Activated CD4-positive, alpha-beta T cell treated with anti-CD3 and anti-CD28 coated beads, Interleukin-2, Interleukin-6, amounts not matched to agents 100 ng/mL and 50 ng/mL, durations not matched to agents 16 hours and 8 hours (primary cell): ENCODE results near the gene RPP40.

Experiments
- DNase-seq: peaks from one replicate; pipeline ENCODE4 v3.0.0-alpha.2; 2020

Gene RPP40

DNA sequence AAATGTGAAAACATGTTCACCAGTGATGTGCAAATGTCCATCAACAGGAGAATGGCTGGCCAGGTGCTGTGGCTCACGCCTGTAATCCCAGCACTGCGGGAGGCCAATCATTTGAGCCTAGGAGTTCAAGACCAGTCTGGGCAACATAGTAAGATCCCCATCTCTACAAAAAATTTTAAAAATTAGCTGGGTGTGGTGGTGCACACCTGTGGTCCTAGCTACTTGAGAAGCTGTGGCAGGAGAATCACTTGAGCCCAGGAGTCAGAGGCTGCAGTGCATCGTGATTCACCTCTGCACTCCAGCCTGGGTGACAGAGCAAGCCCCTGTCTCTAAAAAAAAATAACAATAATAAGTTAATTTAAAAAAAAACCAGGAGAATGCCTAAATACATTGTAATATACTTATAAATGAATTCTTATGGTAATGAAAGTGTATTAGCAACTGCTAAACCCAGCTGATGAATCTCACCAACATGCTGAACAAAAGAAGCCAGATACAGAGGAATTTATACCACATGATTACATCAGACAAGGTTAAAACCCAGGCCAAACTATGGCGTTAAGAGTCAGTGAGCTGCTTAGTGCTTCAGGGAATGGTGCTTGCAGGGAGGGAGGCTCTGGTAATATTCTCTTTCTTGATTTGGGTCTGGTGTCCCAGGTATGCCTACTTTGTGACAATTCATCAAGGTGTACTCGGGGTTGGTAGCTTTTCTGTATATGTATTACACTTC lies 36.4 kb downstream of the RPP40 start:
- no peak for DNase-seq

DNA sequence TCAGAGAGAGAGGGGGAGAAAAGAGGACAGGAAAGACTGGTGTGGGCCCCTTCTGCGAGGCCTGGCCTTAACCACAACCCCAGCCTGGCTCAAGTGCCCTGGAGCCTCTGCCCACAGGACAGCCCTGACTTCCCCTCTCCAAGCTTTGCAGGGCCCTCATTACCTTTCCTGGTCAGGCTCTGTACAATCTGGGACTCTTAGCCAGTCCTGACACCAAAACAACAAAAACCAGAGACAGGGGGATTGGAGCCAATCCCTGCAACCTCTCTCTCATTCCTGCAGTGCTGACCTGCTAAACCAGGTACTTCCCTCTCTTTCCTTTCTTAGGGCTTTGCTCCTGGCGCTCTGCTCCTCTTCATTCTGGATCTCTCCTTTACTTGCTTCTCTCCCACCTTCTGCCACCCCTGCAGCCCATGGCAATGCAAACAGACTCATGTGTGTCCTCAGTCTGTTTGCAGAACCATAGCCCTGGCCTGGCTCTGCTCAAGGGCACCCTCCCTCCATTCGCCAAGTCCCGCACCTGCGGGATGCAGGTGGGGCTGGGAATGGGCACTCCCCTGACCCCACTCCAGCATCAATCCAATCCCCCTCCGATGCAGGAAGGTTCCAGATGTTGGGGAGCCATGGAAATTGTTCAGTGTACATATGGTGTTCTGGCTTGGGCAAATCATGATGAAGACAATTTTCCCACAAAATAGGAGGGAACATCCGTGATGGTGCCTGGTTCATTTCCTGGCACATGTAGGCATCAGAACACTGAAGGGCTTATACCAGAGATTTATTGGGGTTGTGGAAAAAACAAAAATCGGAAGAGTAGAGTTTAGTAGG lies 38.1 kb downstream of the RPP40 start:
- no peak for DNase-seq

GRCh38 chr6:4964675-4965561 lies 38.9 kb downstream of the RPP40 start:
- no peak for DNase-seq

DNA sequence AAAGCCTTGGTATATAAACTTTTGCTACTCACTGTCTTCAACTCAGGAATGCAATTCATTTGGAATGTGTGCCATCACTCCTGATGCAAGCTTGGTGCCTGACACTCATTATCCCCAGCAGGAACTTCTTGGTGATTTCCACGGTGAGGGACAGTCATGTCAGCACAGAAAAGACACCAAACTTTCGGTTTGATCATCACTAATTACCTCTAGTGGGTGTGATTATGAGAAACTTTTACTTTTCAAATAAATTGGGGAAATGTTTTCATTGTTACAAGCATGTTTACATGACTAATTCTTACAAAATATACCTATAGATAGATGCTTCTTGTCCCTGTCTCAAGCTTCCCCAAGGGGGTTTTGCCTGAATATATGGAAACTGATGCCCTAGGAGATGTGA lies 40.9 kb downstream of the RPP40 start:
- DNase-seq: no peak

GRCh38 chr6:4961322-4962168 lies 42.3 kb downstream of the RPP40 start:
- no peak for DNase-seq

GRCh38 chr6:4958624-4959023 lies 45.2 kb downstream of the RPP40 start:
- DNase-seq: no peak

DNA sequence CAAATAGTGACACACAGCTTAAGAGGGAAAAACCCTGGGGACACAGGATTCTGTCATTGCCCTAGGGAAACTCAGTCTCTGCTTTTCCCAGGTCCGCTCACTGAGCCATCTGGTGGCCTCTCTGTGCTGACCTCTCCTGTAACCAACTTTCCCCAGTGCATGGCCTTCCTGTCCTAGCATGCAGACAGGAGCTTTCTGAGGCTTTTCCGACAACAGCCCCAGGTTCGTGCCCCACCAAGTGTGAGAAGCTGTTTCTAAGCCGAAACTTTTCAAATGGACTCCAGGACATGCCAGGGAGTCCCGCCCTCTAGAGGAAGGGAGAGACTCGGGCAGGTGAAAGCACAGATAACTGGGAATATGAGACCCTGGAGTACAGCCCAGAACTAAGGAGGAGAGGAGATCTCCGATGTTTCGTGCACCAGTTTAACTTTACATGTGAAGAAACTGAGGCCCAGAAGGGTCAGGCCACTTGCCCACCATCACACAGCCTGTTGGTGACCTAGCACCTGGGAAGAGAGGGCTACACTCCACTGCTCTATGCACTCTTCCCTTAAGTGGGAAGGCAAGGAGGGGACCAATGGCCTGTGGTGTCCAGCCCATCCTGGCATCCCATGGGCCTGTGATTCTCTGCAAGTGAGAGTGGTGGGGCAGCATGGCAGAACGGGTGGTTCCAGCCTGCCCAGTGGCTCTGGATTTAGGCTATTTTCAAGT lies 46.2 kb downstream of the RPP40 start:
- DNase-seq: no peak

DNA sequence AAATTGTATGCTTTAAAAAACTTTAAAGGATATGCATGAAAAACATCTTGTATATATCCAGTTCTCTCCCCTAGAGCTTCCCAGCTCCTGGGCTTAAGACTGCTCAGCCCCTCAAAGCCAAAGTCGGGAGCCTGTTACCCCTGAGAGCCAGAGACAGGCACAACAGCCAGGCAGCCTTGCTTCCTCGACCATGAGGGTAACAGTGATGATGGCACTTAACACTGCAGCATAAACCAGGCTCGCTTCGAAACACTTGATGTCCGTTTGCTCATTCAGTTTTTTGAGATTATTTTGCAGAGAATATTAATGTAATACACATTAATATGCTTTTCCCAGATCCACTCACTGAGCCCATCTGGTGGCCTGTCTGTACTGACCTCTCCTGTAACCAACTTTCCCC lies 47.2 kb downstream of the RPP40 start:
- no peak for DNase-seq

- DNase-seq: no peak
Measured at GRCh38 chr6:4953440-4953839, 50.4 kb downstream of the RPP40 start.

DNA sequence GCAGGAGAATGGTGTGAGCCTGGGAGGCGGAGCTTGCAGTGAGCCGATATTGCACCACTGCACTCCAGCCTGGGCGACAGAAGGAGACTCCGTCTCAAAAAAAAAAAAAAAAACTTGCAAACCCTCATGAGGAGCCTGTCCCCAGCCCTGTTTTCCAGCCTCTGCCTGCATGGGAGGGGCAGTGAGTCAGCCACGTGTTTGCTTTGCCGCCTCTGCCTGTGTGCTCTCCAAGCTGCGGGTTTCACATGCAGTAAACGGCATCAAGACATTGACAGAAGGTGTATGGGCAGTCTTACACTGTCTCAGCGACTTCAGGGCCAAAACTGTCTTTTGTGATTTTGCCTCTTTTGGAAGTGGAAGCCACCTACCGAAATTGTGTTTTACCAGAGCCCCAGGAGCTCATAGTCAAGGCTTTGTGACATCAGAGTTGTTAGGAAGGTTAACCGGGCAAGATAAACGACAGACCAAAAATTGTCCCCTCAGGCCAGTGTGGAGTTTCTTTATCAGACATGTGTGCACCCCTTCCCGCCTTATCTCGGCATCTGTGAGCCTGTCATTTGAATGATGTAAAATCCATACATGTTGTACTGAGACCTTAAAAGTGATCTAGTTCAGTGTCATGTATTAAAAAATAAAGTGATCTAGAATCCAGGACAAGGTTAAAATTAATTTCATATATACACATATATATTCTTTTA lies 52.9 kb downstream of the RPP40 start:
- DNase-seq: no peak

DNA sequence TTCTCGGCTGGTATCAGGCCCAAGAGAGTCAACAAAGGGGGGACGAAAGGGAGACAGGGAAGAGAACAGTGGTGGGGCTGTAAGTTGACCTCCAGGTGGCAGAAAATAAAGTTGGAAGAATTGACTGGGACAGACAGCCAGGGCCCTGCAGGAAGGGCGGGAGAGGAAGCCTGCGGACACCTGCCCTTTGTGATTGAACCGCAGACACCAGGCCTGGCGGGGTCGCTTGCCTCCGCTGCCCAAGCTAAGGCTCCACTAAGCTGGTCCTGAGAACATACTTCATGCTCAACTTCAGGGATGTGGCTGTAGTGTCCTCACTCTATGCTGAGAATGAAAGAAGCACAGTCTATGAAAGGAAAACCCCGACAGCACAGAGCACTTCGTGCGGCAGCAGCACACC lies 53.8 kb downstream of the RPP40 start:
- no peak for DNase-seq

DNA sequence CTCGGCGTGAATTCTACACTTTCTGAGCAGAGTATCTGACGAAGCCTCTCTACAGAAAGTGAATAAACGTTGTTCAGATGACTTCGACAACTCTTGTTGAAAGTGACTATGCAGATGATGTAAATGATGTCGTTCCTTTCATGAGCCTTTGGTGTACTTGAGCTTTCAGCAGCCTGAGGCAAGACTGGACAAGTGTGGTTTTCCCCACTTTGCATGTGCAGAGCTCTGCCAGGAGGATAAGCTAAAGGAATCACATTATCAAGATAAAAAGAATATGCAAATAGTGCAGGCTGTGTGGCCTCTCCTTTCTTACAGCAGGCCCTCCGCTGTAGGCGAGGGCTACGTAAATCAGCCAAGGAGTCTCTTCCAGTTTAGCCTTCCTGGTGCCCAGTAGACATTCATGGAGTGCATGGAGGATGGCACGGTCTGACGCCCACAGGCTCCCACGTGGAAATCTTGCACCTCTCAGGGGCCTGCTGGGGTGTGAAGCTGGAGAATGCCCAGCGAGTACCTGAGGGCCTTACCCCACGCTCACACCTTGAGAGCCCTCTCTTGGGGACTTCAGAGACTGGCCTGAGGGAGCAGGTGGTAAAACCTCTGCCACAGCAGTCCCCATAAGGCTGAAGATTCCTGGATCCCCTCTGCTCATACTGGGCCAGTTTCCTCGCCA lies 54.9 kb downstream of the RPP40 start:
- no peak for DNase-seq

- no peak for DNase-seq
Measured at GRCh38 chr6:4947716-4948115, 56.1 kb downstream of the RPP40 start.

DNA sequence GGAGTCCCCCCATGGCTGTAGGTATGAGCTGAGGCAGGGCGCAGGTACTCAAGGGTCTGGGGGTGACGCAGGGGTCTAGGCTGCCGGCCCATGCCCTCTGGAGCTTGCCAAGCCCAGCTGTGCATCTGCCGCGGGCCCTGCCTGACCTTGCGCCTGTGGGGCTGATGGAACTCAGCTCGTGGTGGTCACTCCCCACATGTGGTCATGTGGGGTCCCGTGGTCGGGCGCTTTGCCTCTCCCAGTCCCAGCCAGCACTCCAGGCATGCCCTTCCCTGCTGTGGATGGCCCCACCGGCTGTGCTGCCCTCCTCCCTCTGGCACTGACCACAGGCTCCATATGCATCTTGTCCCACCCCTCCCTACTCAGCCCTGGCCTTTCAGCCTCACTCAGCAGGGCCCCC lies 57.3 kb downstream of the RPP40 start:
- DNase-seq: no peak
